Kidney glomerular epithelial cell (primary cell): ENCODE data around the gene CAPN15.
A peak's percentile ranks its signal among the peaks of the same experiment; 100 is the strongest.

ENCODE experiments used
- DNase-seq: peaks from one replicate; lab custom pipeline; 2025; lab: John Stamatoyannopoulos, UW

CAPN15 gene

GRCh38 chr16:526181-527014, 1.1 kb upstream of the CAPN15 start:
- DNase-seq = no peak

GRCh38 chr16:528111-529011, 849 bp downstream of the CAPN15 start:
- peak; percentile 60 for DNase-seq

GRCh38 chr16:529012-529575, 1.6 kb downstream of the CAPN15 start:
- DNase-seq = no peak

DNA sequence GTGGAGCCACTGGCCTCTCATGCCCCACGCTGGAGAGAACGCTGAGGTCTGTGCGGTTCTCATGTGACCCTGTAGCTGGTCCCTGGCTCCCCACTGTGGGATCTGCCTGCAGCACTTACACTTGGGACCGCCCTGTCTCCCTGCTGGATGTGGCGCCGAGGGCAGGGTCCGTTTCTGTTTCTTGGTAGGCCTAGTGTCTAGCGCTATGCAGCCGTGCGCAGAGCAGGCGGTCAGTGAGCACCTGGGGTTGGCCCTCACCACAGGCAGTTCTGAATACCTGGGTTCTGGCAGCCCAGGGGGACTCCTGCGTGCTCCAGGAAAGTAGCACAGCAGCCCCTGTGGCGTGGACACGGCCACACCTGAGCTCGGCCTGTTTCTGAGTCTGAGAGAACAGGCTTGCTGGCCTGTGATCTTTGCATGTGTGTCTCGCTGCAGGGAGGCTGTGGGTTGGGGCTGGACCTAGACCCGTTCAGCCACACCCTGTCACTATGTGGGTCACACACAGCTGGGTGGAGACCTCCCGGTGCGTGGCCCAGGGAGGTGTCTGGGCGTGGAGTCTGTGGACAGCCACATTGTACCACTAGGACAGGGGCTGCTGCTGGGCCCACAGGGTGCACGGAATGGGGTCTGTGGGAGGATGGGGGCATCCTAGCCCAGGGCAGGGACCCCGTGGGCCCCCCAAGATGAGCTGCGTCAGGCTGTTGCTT, 2.8 kb downstream of the CAPN15 start:
- no peak for DNase-seq

DNA sequence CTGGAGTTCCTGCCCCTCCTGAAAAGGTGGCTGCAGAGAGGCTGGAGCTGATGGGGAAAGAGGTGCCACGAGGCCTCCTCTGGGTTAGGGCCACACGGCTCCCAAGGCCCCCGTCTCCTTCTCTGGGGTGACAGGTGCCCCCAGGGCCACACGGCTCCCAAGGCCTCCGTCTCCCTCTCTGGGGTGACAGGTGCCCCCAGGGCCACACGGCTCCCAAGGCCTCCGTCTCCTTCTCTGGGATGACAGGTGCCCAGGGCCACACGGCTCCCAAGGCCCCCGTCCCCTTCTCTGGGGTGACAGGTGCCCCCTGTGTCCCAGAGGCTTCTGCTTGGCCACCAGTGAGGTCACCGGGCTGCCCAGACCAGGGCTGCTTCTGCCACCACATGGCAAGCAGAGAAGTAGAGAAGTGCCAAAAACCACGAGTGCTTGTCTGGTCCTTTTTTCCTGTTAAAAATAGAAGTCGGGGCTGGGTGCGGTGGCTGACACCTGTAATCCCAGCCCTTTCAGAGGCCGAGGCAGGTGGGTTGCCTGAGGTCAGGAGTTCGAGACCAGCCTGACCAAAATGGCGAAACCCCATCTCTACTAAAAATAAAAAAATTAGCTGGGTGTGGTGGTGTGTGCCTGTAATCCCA, 4.1 kb downstream of the CAPN15 start:
- DNase-seq = no peak

DNA sequence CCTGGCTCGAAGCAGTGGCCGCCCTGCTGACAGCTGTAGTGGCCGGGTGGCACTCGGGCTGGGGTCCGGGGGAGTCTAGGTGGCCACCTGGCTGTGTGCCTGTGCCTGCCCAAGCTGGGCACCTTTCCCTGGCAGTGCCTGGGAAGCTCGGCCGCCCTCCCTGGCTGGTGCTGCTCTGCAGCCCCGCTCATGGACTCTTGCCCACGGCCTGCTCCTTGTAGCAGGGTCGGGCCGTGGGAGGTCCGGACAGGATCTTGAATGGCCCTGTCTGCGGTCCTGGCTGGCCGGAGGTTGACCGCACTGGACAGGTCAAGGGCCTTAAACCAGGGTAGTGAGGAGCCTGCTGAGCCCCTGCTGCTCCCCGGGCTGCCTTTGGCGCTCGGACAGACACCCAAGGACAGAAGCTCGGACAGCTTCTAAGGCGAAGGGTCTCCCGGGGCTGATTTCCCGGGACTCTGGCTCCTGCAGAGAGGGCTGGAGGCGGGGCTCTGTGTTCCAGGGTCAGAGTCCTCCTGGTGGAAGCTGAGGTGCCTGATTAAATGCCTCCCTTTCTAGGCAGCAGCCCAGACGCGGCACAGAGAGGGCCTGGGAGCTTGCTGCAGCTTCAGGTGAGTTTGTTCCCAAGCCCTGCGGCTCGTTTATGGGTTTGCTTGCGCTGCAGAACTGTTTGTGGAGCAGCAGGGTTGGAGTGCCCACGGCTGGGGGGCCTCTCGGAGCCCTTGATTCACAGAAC, 6.0 kb downstream of the CAPN15 start:
- DNase-seq = no peak

GRCh38 chr16:534135-534534, 6.6 kb downstream of the CAPN15 start:
- no peak for DNase-seq

GRCh38 chr16:534856-535445, 7.4 kb downstream of the CAPN15 start:
- DNase-seq = no peak

DNA sequence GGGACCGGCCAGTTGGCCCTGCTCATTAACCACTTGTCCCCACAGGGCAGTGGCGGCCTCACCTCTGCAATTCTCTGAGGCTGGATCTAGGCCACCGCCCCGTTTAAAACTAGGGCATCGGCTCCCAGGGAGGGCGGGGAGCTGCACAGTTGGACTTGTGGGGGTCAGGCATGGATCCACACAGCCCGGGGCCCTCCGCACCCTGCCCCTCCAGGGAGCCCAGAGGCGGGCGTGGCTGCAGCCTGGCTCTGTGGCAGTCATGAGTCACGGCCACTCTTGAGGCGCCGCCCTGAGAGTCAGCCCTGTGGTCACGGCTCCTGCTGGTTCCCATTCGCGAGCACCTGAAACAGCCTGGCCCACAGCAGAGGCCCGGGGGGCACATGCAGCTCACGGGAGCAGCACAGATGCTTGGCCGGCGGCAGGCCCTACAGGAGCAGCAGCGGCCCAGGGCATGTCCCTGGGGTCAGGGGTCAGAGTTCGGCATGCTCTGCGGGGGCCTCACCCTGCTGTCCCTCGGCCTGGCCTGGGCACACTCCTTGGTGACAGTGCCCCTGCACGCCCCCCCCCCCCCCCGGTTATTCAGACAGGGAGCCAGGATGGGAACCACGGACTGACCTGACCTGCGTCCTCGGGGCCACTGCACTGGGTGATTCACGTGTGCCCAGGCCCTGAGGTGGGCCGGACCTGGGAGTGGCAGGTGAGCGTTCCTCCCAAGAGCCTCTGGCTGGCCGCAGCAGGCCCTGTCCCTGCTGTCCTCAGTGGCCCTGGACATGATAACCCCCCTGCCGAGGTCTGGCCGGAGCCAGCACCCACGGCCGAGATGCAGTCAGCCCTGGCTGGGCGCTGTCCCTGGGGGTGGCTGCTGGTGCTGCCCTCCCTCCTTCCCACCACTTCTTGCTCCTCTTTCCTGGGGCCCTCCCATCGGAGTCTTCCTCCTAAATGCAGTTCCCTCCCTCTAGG, 8.2 kb downstream of the CAPN15 start:
- no peak for DNase-seq

DNA sequence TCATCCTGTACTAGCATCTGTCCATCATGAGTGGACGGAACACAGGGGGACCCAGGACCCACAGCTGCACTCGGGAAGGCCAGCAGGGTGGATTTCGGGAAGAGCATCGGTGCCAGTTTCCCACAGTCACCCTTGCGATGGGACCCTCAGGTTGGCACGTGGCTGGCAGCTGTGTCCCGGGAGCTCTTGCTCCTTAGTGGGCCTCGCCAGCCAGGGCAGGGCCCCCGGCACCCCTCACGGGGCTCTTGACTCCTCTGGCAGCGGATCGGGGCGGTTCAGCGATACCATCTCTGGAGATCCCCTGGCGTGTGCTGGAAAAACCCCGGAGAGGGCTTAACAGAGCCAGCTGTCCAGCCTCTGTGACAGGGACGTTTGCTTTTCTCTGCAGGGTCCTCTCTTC, 9.2 kb downstream of the CAPN15 start:
- DNase-seq = no peak

- DNase-seq = no peak
Measured at GRCh38 chr16:537415-538335, 10.2 kb downstream of the CAPN15 start.

DNA sequence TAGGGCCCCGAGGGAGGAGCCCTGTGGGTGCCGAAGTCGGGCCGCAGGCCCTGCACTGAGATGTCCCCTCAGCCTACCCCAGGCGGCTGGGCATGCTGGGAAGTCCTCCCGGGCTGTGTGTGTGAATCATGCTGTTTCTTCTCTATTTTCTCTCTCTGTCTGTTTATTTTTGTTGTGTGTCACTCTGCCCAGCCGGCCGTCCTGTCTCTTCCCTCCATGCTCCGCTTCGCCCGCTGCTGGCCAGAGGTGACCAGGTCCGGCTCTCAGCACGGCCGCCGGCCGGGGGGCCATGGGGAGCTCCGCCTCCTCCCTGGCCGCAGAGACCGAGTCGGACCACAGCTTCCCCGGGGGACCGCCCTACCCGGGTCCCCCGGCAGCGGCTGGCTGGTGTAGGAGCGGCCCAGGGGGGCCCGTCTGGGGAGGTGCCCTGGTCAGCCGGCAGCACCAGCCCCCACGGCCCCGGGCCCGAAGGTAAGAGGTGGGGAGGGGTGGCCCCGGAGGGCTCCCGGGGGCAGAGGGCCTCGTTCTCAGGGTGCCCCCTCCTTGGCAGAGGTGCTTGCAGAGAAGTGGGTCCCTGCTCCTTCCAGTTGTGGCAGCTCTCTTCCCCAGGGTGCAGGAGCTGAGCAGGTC, 12.5 kb downstream of the CAPN15 start:
- peak; percentile 3 for DNase-seq

DNA sequence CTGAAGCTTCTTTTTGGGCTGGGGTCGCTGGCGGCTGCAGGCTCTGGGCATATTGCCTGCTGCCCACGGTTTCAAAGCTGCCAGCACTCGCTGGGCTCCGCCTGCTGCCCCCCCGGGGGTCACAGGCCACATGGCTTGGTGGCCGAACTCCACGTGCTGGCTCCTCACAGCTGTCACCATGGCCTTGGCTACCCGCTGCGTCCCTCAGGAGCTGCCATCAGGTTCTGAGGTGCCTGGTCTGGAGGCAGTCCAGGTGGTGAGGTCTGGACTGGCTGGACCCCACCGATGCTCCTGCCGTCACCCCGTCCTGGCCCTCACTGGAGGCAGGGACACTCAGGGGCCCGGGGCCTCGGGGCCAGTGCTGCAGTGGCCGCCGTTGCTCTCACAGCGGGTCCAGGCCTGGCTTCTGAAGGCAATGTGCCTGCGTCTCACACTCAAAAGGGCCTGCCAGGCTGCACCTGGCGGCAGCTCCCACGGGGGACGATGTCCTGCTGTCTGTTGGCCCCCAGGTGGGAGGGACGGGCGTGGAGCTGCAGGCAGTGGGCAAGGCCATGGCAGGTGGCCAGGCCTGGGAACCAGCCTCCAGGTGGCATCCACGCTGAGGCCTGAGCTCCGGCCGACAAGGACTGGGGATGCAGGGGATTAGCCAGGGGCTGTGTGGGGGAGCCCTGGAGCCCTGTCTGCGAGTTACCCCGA, 13.3 kb downstream of the CAPN15 start:
- DNase-seq = no peak

DNA sequence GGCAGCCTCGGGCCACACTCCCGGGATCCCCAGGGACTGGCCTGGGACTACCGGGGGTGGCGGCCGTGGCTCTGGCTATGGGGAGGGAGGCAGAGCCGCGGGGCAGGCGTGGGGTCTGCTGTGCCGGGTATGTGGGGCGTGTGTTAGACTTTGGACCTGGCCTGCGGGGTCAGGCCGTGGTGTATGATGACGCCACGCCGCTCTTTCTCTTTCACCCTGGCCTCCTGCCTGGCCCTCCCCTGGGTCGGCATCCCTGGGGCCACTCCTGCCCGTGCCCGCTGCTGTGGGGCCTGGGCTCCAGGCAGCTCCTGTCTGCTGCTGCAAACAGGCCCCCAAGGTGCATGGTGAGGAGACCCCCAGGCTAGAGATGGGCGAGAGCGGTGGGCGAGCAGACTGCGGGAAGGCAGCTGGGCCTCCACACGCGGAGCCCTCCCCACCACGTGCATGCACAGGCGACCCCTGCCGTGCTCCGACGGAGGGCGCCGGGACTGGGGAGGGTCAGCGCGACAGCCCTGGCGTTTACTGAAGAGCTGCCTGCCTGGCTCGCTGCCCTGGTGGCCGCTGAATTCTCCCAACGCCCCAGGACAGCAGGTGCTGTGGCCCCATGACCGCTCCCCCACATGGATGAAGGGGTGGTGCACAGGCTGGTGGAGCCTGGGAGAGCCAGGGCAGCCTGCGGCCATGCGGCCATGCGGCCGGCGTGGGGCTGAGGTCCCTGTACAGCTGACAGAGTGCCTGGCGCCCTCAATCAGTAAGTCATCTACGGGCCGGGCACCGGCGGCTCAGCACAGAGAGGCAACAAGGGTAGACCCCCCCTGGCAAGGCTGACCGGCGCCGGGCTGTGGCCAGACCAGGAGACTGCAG, 16.0 kb downstream of the CAPN15 start:
- no peak for DNase-seq

DNA sequence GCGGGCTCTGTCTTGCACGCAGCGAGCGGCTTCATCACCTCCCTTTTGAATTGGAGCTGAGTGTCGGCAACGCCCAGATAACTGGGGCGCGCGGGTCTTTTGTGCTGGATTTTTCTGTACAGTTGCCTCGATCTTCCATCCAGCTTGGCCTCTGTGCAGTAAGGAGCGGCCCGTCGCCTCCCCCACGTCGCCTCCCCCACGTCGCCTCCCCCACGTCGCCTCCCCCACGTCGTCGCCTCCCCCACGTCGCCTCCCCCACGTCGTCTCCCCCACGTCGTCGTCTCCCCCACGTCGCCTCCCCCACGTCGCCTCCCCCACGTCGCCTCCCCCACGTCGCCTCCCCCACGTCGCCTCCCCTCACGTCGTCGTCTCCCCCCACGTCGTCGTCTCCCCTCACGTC, 17.0 kb downstream of the CAPN15 start:
- DNase-seq = no peak
